ENCODE data around the gene JAKMIP1.

DNA sequence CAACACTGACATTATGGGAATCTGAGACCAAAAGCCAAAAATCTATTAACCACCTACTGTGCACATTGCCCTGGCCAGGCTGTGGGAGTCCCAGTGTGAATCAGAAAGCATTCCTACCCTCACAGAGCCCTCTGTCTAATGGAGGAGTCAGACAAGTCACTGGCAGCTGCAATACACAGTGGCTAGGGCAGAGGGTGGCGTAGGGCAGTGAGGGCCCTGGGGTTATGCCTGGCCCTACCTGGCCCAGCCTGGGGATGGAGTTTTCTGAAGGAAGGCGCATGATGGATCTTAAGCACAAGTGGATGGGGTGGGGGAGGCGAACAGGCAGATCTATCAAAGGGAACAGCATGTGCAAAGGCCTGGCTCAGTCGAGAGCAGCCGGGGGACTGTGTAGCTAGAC is 10.8 kb downstream of the JAKMIP1 start:
- TF ChIP-seq, protein P1, sequence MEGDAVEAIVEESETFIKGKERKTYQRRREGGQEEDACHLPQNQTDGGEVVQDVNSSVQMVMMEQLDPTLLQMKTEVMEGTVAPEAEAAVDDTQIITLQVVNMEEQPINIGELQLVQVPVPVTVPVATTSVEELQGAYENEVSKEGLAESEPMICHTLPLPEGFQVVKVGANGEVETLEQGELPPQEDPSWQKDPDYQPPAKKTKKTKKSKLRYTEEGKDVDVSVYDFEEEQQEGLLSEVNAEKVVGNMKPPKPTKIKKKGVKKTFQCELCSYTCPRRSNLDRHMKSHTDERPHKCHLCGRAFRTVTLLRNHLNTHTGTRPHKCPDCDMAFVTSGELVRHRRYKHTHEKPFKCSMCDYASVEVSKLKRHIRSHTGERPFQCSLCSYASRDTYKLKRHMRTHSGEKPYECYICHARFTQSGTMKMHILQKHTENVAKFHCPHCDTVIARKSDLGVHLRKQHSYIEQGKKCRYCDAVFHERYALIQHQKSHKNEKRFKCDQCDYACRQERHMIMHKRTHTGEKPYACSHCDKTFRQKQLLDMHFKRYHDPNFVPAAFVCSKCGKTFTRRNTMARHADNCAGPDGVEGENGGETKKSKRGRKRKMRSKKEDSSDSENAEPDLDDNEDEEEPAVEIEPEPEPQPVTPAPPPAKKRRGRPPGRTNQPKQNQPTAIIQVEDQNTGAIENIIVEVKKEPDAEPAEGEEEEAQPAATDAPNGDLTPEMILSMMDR (conservative IDR thresholded peaks at IDR 0.05), result no peak
- no peak for TF ChIP-seq EZH2 (IDR thresholded peaks at IDR 0.05; ENCODE audit: low read depth)

All from PC-9 (cell line).